Prostate gland (tissue), 2 donors: ENCODE measurements around the gene IL16.

Experiments used
- CTCF ChIP-seq, 4 experiments: fragments of 200-600 bp in 2 of 4; fragments of 450-650 bp in 2 of 4; sonication (generic) in 2 of 4; IDR thresholded peaks; 1 replicate in 3 of 4; 2 replicates in 1 of 4; pipeline ENCODE4 v1.5.1; 2016 to 2019; ENCODE audit warnings: antibody characterized with exemption in 4 of 4, mild to moderate bottlenecking in 2 of 4, moderate library complexity in 2 of 4
- POLR2A ChIP-seq: fragments of 450-650 bp; IDR thresholded peaks from one replicate; pipeline ENCODE4 v1.6.1; 2016; ENCODE audit warnings: antibody characterized with exemption, mild to moderate bottlenecking

GRCh38 chr15:81284256-81285031 is 87.8 kb downstream of the IL16 start:
- TF ChIP-seq POLR2A (no peak), CTCF (IDR thresholded peaks at IDR 0.05) (no peak)
